HG03159 (cell line): ENCODE measurements around the gene PLIN4.

Experiments
- ATAC-seq: cut with Tn5 transposase; IDR thresholded peaks from one replicate; pipeline ENCODE4 v1.9.1; 2021; ENCODE audit warnings: mild to moderate bottlenecking, moderate library complexity; ENCODE audit not compliant: unreplicated experiment

Gene PLIN4

DNA sequence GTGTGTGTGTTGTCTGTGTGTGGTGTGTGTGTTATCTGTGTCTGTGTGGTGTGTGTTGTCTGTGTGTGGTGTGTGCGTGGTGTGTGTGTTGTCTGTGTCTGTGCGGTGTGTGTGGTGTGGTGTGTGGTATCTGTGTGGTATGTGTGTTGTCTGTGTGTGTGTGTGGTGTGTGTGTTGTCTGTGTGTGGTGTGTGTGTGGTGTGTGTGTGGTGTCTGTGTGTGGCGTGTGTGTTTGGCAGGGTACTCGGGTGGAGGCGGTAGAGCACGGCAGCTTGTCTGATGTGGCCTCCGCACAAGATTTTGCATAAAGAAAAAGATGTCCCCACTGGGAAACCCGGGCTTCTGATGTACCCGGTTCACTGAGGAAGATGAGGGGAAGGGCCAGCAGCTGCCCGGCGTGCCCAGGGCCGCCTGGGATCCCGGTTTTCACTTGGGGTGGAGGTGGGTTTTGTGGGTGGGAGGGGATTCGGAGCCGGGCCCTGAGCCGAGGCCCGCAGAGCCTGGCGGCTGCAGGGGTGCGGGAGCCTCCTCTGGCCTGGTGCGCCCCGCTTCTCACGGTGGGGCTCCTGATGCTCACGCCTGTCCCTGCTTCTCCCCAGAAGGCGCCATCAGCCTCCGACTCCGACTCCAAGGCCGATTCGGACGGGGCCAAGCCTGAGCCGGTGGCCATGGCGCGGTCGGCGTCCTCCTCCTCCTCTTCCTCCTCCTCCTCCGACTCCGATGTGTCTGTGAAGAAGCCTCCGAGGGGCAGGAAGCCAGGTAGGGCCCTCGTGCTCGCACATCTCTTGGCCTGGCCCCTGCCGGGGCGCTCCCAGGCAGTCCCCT, 25.0 kb downstream of the PLIN4 start:
- no peak for ATAC-seq

- ATAC-seq, result no peak
These were observed 25.8 kb downstream of the PLIN4 start for GRCh38 chr19:4492337-4493103.

DNA sequence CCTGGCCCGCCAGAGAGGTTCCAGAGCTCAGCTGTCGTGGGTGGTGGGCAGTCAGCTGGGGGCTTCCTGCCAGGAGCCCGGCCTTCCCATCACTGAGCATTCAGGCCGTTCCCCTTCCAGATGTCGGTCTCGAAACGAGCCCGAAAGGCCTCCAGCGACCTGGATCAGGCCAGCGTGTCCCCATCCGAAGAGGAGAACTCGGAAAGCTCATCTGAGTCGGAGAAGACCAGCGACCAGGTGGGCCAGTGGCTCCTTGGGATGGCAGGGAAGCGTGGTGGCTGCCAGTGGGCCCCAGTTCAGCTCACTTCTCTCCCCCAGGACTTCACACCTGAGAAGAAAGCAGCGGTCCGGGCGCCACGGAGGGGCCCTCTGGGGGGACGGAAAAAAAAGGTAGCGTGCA, 26.8 kb downstream of the PLIN4 start:
- no peak for ATAC-seq

GRCh38 chr19:4488496-4488895, 29.8 kb downstream of the PLIN4 start:
- ATAC-seq, result no peak

- ATAC-seq, result no peak
These were observed 30.7 kb downstream of the PLIN4 start for GRCh38 chr19:4487572-4487971.

GRCh38 chr19:4483385-4483784, 34.9 kb downstream of the PLIN4 start:
- ATAC-seq, result no peak

DNA sequence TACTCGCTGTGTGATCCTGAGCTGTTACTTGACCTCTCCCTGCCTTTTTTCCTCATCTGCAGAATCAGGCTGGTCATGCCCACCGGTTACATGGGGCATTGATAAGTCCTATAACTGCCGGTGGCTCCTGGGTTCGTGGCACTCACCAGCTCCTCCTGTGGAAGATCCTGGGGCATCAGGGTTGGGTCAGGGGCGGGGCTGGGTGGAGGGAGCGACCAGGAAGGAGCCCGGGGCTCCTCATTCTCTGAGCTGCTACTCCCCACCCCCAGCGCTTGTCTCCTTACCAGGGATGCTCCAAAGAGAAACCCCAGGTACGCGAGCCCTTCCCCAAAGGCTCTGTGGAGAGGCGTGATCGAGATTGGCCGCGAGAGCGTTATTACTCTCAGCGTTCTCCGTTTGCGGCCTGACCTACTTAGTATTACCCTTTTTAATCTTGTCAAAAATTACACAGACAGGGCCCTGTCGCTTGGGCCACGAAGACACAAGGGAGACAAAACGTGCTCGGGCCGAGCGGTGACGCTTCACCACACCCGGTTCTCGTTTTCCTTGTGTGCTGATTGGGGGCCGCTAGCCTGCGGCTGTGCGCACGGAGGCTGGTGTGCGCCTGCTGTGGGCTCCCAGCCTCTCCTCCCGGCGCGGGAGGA, 35.4 kb downstream of the PLIN4 start:
- no peak for ATAC-seq

DNA sequence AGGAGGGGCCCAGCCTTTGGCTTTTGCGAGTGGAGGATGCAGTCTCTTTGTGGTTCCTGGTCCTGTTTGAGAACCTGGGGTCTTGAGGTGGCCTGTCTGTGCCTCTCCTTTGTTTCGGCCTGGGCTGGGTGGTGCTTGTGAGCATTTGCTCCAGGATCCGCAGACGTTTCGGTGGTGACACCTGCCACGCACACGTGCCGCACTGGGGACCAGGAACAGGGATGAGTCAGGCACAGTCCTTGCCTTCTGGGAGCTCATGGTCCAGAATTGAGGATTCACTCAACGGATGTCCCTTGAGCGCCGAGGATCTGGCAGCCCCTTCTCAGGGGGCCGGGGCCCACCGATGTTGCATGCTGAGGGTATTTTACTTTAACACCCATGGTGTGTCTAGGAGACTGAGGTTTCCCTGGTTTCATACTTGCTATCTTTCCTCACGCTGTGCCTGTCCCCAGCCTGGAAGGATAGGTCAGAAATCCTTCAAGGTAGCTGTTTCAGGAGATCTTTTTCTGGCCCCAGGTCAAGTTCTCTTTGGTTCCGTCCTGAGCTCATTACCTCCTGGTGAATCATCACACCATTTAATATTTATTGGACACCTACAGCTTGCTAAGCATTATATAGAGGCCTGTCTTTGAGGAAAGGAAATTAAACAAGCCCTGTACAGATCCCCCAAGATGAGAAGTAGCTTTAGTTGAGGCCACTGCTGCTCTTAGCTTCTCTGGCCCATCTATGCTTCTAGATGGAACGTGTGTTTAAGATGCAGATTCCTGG, 41.1 kb downstream of the PLIN4 start:
- ATAC-seq, result no peak

DNA sequence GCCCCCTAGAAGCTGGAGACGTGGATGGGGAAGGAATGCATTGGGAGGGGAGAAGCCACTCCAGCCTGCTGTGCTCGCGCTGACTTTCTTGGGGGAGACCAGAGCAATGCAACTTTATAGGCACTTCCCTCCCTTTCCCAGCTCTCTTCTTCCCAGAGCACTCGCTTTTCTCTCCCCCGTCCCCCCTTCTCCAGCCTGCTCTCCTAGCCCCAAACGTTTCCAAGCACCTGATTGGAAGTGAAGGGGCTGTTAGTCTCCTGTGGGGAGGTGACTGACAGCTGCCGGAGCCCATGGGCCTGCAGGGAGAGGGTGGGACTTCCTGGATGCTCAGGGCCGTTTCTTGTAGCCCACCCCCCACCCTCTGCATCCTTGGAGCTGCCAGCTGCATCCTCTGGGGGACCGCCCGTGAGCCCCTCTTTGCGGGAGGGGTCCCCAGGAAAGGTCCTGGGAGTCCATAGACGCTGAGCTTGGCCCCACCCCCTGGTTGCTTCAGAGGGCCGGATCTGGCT, 43.7 kb downstream of the PLIN4 start:
- ATAC-seq, result no peak

DNA sequence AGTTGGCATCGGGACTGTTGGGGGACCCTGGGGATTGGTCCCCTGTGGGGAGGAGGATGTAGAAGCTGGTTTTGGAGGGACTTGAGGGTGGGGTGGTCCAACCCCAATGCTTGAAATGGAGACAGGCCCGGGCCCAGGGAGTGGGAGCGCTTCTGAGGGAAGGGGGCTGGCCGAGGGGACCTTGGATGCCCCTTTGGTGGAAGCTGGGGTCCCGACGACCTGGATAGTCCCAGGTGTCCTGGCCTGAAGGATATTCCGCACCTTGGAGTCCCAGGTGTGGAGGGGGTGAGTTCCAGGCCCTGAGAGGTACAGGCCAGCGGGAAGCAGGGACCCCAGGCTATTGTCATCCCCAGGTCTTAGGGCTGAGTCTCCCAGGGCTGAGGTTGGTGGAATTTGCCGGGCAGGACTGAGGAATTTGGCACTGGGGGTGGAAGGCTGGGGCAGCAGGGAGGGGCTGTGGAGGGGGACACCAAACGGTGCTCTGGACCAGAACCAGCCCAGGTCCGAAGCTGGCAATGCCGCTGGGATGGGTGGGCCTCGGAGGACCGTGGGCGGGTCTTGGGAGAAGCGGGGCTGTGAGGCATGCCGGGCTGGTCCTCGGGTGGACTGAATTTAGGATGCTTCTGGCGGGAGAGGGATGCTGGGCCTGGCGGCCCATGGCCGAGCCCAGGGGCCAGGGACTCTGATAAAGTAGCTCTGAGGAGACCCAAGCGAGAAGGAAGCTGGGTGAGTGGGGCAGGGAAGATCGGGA, 44.3 kb downstream of the PLIN4 start:
- no peak for ATAC-seq

GRCh38 chr19:4473011-4473762, 45.1 kb downstream of the PLIN4 start:
- no peak for ATAC-seq

- no peak for ATAC-seq
These were observed 45.9 kb downstream of the PLIN4 start, which contains the start of gene HDGFL2 for GRCh38 chr19:4472174-4472974. TSS of gene HDGFL2 (plus strand) at chr19:4472297. CDS start at chr19:4472351, 54 bp downstream.

DNA sequence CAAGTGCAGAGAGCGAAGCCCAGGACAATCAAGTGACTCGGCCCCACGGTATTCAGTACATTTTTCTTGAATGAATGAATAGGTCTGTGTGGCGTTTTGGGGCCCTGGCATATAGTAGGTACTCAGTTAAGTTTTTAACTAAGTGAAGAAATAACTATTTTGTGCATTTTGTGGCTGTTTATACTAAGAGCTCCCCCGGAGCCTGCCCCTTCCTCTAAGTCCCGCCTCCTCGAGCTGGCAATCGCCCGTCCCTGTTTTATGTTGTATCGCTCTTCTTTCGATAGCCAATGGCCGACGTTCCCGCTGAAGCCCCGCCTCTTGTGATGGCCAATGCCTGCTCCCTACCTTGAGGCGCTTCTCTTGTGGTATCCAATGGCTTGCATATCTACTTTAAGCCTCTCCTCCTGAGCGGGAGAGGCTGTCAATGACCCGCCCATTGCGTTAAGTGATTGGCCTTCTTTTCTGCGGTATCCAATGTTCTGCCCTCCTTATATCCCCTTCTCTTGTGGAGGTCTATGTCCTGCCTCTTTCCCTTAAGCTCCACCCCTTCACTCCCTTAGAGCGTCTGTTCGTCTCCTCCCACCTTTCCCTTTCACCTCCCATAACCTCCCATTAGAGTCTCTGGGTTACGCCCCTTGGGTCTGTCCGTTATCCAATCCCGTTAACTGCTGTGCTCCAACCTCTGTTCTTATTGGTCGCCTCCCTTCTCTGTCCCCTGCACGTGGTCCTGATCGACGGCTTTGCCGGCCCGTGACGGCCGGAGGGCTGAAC, 46.7 kb downstream of the PLIN4 start:
- peak; percentile 85 for ATAC-seq

DNA sequence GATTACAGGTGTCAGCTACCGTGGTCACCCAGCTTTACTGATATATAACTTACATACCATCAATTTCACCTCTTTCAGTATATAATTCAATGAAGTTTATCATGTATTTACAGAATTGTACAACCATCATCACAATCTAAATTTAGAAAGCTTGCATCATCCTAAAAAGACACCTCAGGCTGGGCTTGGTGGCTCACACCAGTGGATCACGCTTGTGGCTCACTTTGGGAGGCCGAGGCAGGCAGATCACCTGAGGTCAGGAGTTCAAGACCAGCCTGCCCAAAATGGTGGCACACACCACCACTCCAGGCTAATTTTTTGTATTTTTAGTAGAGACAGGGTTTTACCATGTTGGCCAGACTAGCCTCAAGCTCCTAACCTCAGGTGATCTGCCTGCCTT, 50.5 kb downstream of the PLIN4 start:
- no peak for ATAC-seq

GRCh38 chr19:4464815-4465581, 53.3 kb downstream of the PLIN4 start:
- no peak for ATAC-seq

- ATAC-seq, result peak; percentile 83
These were observed 60.5 kb downstream of the PLIN4 start, which contains the start of gene UBXN6 for GRCh38 chr19:4457654-4458395. TSS of gene UBXN6 (minus strand) at chr19:4457794. CDS start at chr19:4457697, 97 bp downstream.
